ENCODE data around the gene NFE2. TPM values are rescaled to one million over a fixed set of nuclear protein-coding genes. Genes with fewer than 3 reads are reported as not detected.

Gene NFE2
- total and polyA plus RNA-seq, 4 donors, result 0.44 to 155 (median 1.2) TPM

GRCh38 chr12:54272214-54272613 is 28.6 kb downstream of the NFE2 start:
- Histone ChIP-seq H3K9me3 (ENCODE audit: control insufficient read depth in 4 of 4, low read length in 3 of 4) (no peaks in the 10 kb centered on the region), H3K4me3 (ENCODE audit: low read depth in 1 of 3, low read length in 3 of 3) (no peak overlapping the region), H3K4me1 (ENCODE audit: control insufficient read depth in 4 of 4, insufficient read depth in 4 of 4, low read length in 3 of 4) (no peaks in the 10 kb centered on the region), H3K36me3 (ENCODE audit: control insufficient read depth in 4 of 4, insufficient read depth in 3 of 4, low read depth in 1 of 4, low read length in 3 of 4) (no peaks in the 10 kb centered on the region), H3K9ac (ENCODE audit: low read depth in 1 of 2, low read length in 2 of 2) (no peak overlapping the region), H3K27ac (ENCODE audit: low read depth in 1 of 2, low read length in 2 of 2) (no peak overlapping the region), H3K27me3 (ENCODE audit: control insufficient read depth in 4 of 4, insufficient read depth in 4 of 4, low read length in 3 of 4) (no peaks in the 10 kb centered on the region)
- DNase-seq (ENCODE audit: low spot score), result no peak
- TF ChIP-seq SP1 (IDR thresholded peaks at IDR 0.05) (no peak), GABPA (IDR thresholded peaks at IDR 0.05 in 1 of 2, conservative IDR thresholded peaks at IDR 0.05 in 1 of 2) (no peak), HNF4A (conservative IDR thresholded peaks at IDR 0.05) (no peak)
- WGBS, result 82% methylated on average over 1 of the region's 1 CpG

- Histone ChIP-seq H3K9me3 (ENCODE audit: control insufficient read depth in 4 of 4, low read length in 3 of 4) (no peaks in the 10 kb centered on the region), H3K27me3 (ENCODE audit: control insufficient read depth in 4 of 4, insufficient read depth in 4 of 4, low read length in 3 of 4) (no peaks in the 10 kb centered on the region), H3K9ac (ENCODE audit: low read depth in 1 of 2, low read length in 2 of 2) (no peak overlapping the region), H3K4me1 (ENCODE audit: control insufficient read depth in 4 of 4, insufficient read depth in 4 of 4, low read length in 3 of 4) (no peaks in the 10 kb centered on the region), H3K4me3 (ENCODE audit: low read depth in 1 of 3, low read length in 3 of 3) (no peak overlapping the region), H3K27ac (ENCODE audit: low read depth in 1 of 2, low read length in 2 of 2) (no peak overlapping the region), H3K36me3 (ENCODE audit: control insufficient read depth in 4 of 4, insufficient read depth in 3 of 4, low read depth in 1 of 4, low read length in 3 of 4) (no peaks in the 10 kb centered on the region)
- WGBS, result 92% methylated on average over 2 of the region's 2 CpGs
- no peak for TF ChIP-seq YY1 (IDR thresholded peaks at IDR 0.05)
- TF ChIP-seq EGR1 (IDR thresholded peaks at IDR 0.05; ENCODE audit: low read depth in 2 of 2), result no peak
- DNase-seq (ENCODE audit: low spot score), result no peak
Measured at GRCh38 chr12:54270345-54270744, 30.5 kb downstream of the NFE2 start.

GRCh38 chr12:54266852-54267251 is 34.0 kb downstream of the NFE2 start:
- Histone ChIP-seq H3K36me3 (ENCODE audit: control insufficient read depth in 4 of 4, insufficient read depth in 3 of 4, low read depth in 1 of 4, low read length in 3 of 4) (no peaks in the 10 kb centered on the region), H3K9ac (ENCODE audit: low read depth in 1 of 2, low read length in 2 of 2) (no peak overlapping the region), H3K4me3 (ENCODE audit: low read depth in 1 of 3, low read length in 3 of 3) (no peak overlapping the region), H3K4me1 (ENCODE audit: control insufficient read depth in 4 of 4, insufficient read depth in 4 of 4, low read length in 3 of 4) (peaks cover 2 to 10% (median 9%) of the 10 kb centered on the region in 4 donors), H3K27me3 (ENCODE audit: control insufficient read depth in 4 of 4, insufficient read depth in 4 of 4, low read length in 3 of 4) (no peaks in the 10 kb centered on the region), H3K9me3 (ENCODE audit: control insufficient read depth in 4 of 4, low read length in 3 of 4) (no peaks in the 10 kb centered on the region), H3K27ac (ENCODE audit: low read depth in 1 of 2, low read length in 2 of 2) (no peak overlapping the region)
- no peak for TF ChIP-seq GABPA (IDR thresholded peaks at IDR 0.05 in 1 of 2, conservative IDR thresholded peaks at IDR 0.05 in 1 of 2)
- TF ChIP-seq REST (IDR thresholded peaks at IDR 0.05), result no peak
- TF ChIP-seq EGR1 (IDR thresholded peaks at IDR 0.05; ENCODE audit: low read depth in 2 of 2), result no peak
- 97% methylated on average over 2 of the region's 2 CpGs for WGBS
- no peak for DNase-seq (ENCODE audit: low spot score)

- peaks cover 6 to 12% (median 9%) of the 10 kb centered on the region in 4 donors for H3K4me1 ChIP-seq (ENCODE audit: control insufficient read depth in 4 of 4, insufficient read depth in 4 of 4, low read length in 3 of 4)
Measured at GRCh38 chr12:54265364-54265812, 35.4 kb downstream of the NFE2 start.

More at GRCh38 chr12:54265364-54265812, 35.4 kb downstream of the NFE2 start:
- no peak for TF ChIP-seq RXRA (IDR thresholded peaks at IDR 0.05)
- no peak for TF ChIP-seq CTCF (IDR thresholded peaks at IDR 0.05; ENCODE audit: low read depth, low read length, missing input control)
- no peak for TF ChIP-seq HNF4G (IDR thresholded peaks at IDR 0.05)
- no peak for TF ChIP-seq GABPA (IDR thresholded peaks at IDR 0.05 in 1 of 2, conservative IDR thresholded peaks at IDR 0.05 in 1 of 2)
- no peak for TF ChIP-seq FOXA1 (IDR thresholded peaks at IDR 0.05)
- TF ChIP-seq ZBTB33 (IDR thresholded peaks at IDR 0.05), result no peak
- H3K27ac ChIP-seq (ENCODE audit: low read depth in 1 of 2, low read length in 2 of 2), result no peak overlapping the region
- no peaks in the 10 kb centered on the region for H3K36me3 ChIP-seq (ENCODE audit: control insufficient read depth in 4 of 4, insufficient read depth in 3 of 4, low read depth in 1 of 4, low read length in 3 of 4)
- WGBS, result 96% methylated on average over 4 of the region's 4 CpGs
- no peaks in the 10 kb centered on the region for H3K9me3 ChIP-seq (ENCODE audit: control insufficient read depth in 4 of 4, low read length in 3 of 4)
- no peaks in the 10 kb centered on the region for H3K27me3 ChIP-seq (ENCODE audit: control insufficient read depth in 4 of 4, insufficient read depth in 4 of 4, low read length in 3 of 4)
- no peak overlapping the region for H3K4me3 ChIP-seq (ENCODE audit: low read depth in 1 of 3, low read length in 3 of 3)
- no peak for DNase-seq (ENCODE audit: low spot score)
- H3K9ac ChIP-seq (ENCODE audit: low read depth in 1 of 2, low read length in 2 of 2), result no peak overlapping the region
